Amygdala (tissue), 56 donors: Measurements from ENCODE around the gene KLK6.

ENCODE experiments used
- DNase-seq, 56 donors: peaks; one replicate each; lab custom pipeline; 2025; lab: John Stamatoyannopoulos, UW

KLK6 gene

GRCh38 chr19:50962245-50962644 is 7.1 kb downstream of the KLK6 start:
- DNase-seq, result no peak

DNA sequence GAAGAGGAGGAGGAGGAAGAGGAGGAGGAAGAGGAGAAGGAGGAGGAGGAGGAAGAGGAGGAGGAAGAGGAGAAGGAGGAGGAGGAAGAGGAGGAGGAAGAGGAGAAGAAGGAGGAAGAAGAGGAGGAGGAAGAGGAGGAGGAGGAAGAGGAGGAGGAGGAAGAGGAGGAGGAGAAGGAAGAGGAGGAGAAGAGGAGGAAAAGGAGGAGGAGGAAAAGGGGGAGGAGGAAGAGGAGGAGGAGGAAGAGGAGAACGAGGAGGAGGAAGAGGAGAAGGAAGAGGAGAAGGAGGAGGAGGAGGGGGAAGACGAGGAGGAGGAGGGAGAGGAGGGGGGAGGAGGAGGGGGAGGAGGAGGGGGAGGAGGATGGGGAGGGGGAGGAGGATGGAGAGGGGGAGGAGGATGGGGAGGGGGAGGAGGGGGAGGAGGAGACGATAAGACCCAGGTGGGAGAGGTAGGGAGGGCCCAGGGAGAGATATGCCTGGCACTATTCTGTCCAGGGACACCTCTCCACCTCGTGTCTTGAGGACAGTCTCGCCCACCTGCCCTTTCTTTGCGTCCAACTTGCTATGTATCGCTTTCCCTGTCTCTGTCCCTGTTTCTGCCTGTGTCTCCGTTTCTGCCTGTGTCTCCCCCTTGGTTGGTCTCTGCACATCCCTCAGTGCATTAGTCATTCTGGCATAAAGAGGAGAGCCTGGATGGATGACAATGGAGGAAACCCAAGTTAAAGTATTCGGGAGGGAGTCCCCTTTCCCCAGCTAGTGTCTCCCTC is 9.5 kb downstream of the KLK6 start:
- DNase-seq, result no peak

GRCh38 chr19:50957587-50957986 is 11.8 kb downstream of the KLK6 start:
- DNase-seq, result no peak

- no peak for DNase-seq
Observed at GRCh38 chr19:50952910-50953309, 16.5 kb downstream of the KLK6 start, which contains the start of gene KLK5. TSS of gene KLK5 (minus strand) at chr19:50953038. CDS start at chr19:50952657, 381 bp downstream.

- peak in 2 of 56 donors; percentile 3 to 13 for DNase-seq
Observed at GRCh38 chr19:50949861-50950260, 19.5 kb downstream of the KLK6 start.

DNA sequence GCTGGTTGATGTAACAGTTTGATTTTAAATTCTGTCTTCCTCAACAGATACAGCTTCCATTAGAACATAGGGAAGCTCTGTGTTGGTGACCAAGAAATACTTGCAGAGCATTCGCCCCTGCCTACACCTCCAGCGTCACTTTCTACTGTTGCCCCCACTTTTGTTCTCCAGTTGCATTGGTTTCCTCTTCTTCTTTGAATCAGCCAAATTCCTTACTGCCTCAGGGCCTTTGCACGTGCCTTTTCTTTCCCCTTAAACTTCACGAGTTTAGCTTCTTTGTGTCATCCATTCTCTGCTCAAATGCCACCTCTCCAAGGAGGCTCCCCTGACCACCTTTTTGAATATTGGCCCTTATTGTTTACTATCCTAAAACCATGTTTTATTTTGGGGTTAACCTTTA is 22.3 kb downstream of the KLK6 start:
- no peak for DNase-seq

GRCh38 chr19:50944795-50945194 is 24.6 kb downstream of the KLK6 start:
- no peak for DNase-seq

- DNase-seq, result no peak
Observed at GRCh38 chr19:50943074-50943828, 26.1 kb downstream of the KLK6 start.

DNA sequence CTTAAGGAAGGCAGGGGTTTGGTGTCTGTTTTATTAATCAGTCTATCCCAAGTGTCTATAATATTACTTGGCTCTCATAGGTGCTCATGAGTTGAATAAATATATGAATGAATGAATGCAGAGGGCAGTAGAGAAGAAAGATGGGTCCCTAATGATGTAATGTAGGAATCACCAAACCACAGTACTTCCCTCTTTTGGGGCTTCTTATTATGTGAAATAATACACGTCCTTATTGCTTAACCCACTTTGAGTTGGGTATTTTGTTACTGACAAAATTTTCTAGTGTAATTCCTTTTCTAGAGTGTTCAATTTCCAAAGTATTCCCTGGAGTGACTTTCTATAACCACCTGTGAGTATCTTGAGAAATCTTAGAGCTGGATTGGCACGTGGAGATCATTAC is 29.8 kb downstream of the KLK6 start:
- no peak for DNase-seq

GRCh38 chr19:50933640-50934039 is 35.8 kb downstream of the KLK6 start:
- DNase-seq, result no peak

GRCh38 chr19:50932690-50933083 is 36.7 kb downstream of the KLK6 start:
- no peak for DNase-seq

GRCh38 chr19:50932018-50932689 is 37.2 kb downstream of the KLK6 start:
- no peak for DNase-seq

DNA sequence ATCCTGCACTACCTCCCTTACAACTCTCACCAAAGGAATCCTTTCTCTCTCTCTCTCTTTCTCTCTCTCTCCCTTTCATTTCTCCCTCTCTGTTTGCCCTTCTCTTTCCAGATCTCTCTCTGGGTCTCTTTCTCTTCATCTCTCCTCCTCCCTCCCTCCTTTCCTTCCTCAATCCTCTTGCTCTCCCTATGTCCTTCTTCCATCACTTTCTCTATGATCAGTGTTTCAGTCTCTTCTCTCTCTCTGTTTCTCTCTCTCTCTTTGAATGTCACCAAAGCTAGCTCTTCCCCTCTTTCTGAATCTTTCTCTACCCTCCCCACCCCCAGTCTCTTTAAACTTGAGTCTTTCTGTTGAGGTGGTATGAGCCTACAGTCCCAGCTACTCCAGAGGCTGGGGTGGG is 38.4 kb downstream of the KLK6 start:
- no peak for DNase-seq

- DNase-seq, result no peak
Observed at GRCh38 chr19:50928831-50929230, 40.6 kb downstream of the KLK6 start.

- DNase-seq, result no peak
Observed at GRCh38 chr19:50926144-50926543, 43.2 kb downstream of the KLK6 start.

DNA sequence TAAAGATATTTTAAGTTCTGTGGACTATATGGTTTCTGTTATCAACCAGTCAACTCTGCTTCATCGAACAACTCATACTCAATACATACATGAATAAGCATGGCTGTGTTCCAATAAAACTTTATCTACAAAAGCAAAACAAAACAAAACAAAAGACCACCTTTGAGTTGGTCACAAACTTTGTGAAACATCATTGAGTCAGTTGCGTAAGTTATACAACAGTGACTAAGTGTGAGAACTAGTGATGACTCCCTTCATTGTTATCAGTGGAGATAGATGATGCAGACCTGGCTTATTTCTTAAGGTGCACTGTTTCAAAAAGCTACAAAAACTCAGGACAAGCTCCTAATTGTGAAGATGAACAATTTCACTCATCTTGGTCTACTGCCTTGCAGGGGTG is 43.7 kb downstream of the KLK6 start:
- DNase-seq, result no peak

- DNase-seq, result no peak
Observed at GRCh38 chr19:50924586-50924985, 44.8 kb downstream of the KLK6 start.

DNA sequence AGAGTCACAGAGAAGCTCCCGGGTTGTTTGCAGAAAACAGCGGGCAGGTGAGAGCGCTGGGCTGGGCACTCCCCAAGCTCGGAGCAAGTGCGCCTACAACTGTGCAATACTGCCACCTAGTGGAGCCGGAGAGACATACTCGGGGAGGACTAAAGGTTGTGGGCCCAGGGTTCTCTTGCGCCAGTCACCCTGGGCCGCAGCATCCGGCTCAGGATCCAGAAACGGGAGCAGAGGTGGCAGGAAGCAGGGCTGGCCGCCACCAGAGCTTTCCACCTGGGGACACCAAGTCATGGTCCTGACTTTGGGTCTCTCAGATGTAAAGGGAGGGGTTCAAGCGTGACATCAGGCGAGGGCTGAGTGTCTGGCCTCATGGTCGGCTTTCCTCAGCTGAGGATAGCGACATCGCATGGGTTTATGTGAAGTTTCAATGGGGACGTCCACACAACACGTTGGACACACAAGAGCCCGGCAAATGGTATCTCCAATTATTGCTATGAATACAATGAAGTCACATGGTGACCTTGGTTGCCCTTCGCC is 47.0 kb downstream of the KLK6 start:
- DNase-seq, result peak in 46 of 56 donors; percentile 4 to 74 (median 38)

- DNase-seq, result no peak
Observed at GRCh38 chr19:50921426-50922316, 47.7 kb downstream of the KLK6 start.

- no peak for DNase-seq
Observed at GRCh38 chr19:50916069-50916468, 53.3 kb downstream of the KLK6 start.
